ENCODE measurements around the gene AK9. TPM values are rescaled to one million over a fixed set of nuclear protein-coding genes. Genes with fewer than 3 reads are reported as not detected.

Gene AK9
- total RNA-seq, 1 experiment from 2014 or later = 2.3 TPM

- TSS peak; percentile 4 for BruUV-seq (replicated peaks)
- no peak overlapping the region for H3K27ac ChIP-seq (ENCODE audit: low read length)
- POLR2A ChIA-PET = no interaction called here
- peaks cover 24% of the 10 kb centered on the region for H3K4me1 ChIP-seq (ENCODE audit: control insufficient read depth, insufficient read depth, low read length)
- peaks cover 36% of the 10 kb centered on the region for H3K36me3 ChIP-seq (ENCODE audit: control insufficient read depth, insufficient read depth, low read length)
- no peaks in the 10 kb centered on the region for H3K27me3 ChIP-seq (ENCODE audit: control insufficient read depth, insufficient read depth, low read length)
- no peaks in the 10 kb centered on the region for H3K9me3 ChIP-seq (ENCODE audit: control insufficient read depth, insufficient read depth, low read depth, low read length)
- CTCF ChIA-PET = no interaction called here
- TF ChIP-seq POLR2AphosphoS5 (IDR thresholded peaks at IDR 0.05; ENCODE audit: low read depth, low read length) (no peak), REST (IDR thresholded peaks at IDR 0.05; ENCODE audit: insufficient read depth in 1 of 2, low read depth in 2 of 2, low read length in 1 of 2) (no peak), CTCF (IDR thresholded peaks at IDR 0.05) (no peak), TCF7L2 (IDR thresholded peaks at IDR 0.05; ENCODE audit: low read depth, low read length) (no peak), SIN3A (IDR thresholded peaks at IDR 0.05; ENCODE audit: borderline replicate concordance, insufficient read depth, low read depth, low read length) (no peak)
- DNase-seq (ENCODE audit: low read depth, low spot score) = no peak
- H3K4me3 ChIP-seq (ENCODE audit: low read depth in 2 of 2, low read length in 2 of 2) = no peak overlapping the region
- ATAC-seq = no peak
- intact Hi-C loops (cut with micrococcal nuclease; ENCODE audit: unreplicated experiment) = no loop called here
- in situ Hi-C loops (cut with HindIII; ENCODE audit: low pct_unique_long_range_greater_than_20kb, low sequenced_read_pairs) = no loop called here
These were observed 216.0 kb downstream of the AK9 start for GRCh38 chr6:109474995-109475394.

GRCh38 chr6:109473120-109473519 is 217.9 kb downstream of the AK9 start:
- DNase-seq (ENCODE audit: low read depth, low spot score) = no peak
- ATAC-seq = no peak
- POLR2A ChIA-PET = no interaction called here
- H3K27ac ChIP-seq (ENCODE audit: low read length) = no peak overlapping the region
- in situ Hi-C loops (cut with HindIII; ENCODE audit: low pct_unique_long_range_greater_than_20kb, low sequenced_read_pairs) (no loop called here), intact Hi-C loops (cut with micrococcal nuclease; ENCODE audit: unreplicated experiment) (no loop called here)
- H3K27me3 ChIP-seq (ENCODE audit: control insufficient read depth, insufficient read depth, low read length) = no peaks in the 10 kb centered on the region
- TF ChIP-seq SIN3A (IDR thresholded peaks at IDR 0.05; ENCODE audit: borderline replicate concordance, insufficient read depth, low read depth, low read length) (no peak), TCF7L2 (IDR thresholded peaks at IDR 0.05; ENCODE audit: low read depth, low read length) (no peak), REST (IDR thresholded peaks at IDR 0.05; ENCODE audit: insufficient read depth in 1 of 2, low read depth in 2 of 2, low read length in 1 of 2) (no peak), CTCF (IDR thresholded peaks at IDR 0.05) (no peak), POLR2AphosphoS5 (IDR thresholded peaks at IDR 0.05; ENCODE audit: low read depth, low read length) (no peak)
- BruUV-seq (replicated peaks) = no TSS peak
- no peak overlapping the region for H3K4me3 ChIP-seq (ENCODE audit: low read depth in 2 of 2, low read length in 2 of 2)
- CTCF ChIA-PET = no interaction called here
- H3K36me3 ChIP-seq (ENCODE audit: control insufficient read depth, insufficient read depth, low read length) = peaks cover 31% of the 10 kb centered on the region
- no peaks in the 10 kb centered on the region for H3K9me3 ChIP-seq (ENCODE audit: control insufficient read depth, insufficient read depth, low read depth, low read length)
- H3K4me1 ChIP-seq (ENCODE audit: control insufficient read depth, insufficient read depth, low read length) = peaks cover 13% of the 10 kb centered on the region; the same call in 1 of the 2 replicates
